HG03108 (cell line): ENCODE measurements around the gene EXOSC1.
"Not testable (repeated sequence)": the region's sequence is repeated elsewhere in the genome, so short reads cannot be mapped to it uniquely, and the experiment has no call there.

ENCODE experiments used
- ATAC-seq: cut with Tn5 transposase; IDR thresholded peaks from one replicate; pipeline ENCODE4 v1.9.1; 2021; ENCODE audit warnings: moderate library complexity; ENCODE audit not compliant: unreplicated experiment

The EXOSC1 gene

DNA sequence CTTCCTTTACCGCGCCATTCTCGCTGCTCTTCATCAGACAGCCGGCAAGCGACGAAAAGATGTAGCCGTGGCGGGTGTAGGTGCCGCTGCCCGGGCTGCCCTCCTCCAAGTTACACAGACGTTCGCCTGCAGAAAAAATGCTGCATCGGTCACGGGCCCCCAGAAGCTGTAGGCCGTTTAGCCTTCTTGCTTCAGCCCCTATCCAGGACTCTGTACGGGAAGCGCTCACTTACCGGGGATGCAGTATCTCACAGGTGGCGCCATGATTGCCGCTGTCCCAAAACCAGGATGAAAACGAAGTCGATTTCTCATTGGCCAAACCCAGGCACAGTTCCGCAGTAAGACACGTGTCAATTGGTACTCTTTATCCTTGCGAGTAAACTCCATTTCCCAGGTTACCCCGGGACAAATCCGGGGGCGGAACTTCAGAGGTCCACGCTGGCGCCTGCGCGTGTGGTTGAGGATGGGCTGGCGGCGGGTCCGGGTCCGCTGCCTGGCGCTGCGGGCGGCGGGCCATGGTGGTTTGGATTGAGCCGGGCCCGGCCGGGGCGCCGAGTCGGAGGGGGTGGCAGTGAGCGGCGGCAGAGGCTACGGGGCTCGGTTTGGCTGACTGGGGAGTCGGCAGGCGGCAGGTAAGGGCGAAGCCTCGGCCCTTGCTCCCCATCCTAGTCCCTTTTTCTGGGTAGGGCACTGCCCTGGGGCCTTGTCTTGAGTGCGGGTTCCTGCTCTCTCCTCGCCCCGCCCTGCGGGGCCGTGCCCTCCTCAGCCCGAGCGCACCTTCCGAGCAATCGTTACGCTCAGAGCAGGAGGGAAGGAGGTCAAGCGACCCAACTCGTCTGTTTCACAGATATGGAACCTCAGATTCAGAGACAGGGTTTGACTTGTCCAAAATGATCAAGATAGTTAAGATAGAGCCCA, at the start of gene EXOSC1, which contains the start of gene ZDHHC16:
Gene EXOSC1, minus strand, starts transcription at position 285 of the 918 bp plus-strand sequence. Its CDS starts 21 bp downstream, at position 264.
Gene ZDHHC16, plus strand, starts transcription at position 454 of the 918 bp plus-strand sequence. CDS start 5,501 bp downstream, outside the sequence.
- peak; percentile 98 for ATAC-seq

- no peak for ATAC-seq
Observed at GRCh38 chr10:97494863-97495506, 49.2 kb upstream of the EXOSC1 start.

DNA sequence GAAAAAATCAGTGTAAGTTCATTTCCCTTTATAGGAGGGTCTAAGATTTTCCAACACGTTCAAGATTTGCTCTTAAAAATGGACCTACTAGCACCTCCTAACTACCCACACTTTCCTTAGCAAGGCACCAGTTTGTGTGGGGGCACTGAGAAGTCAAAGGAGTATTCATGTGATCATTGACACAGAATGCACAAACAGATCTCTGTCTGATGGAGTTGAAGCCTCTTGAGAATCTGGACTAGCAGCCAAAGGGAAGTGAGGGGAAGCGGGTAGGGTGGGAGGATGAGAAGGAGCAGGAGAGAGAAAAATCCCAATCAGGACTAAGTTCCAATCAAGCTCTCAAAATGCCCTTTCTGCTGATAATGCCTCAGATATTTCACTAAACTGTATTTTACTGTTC, 48.3 kb upstream of the EXOSC1 start:
- ATAC-seq, result no peak

- ATAC-seq, result no peak
Observed at GRCh38 chr10:97490592-97490991, 44.8 kb upstream of the EXOSC1 start.

DNA sequence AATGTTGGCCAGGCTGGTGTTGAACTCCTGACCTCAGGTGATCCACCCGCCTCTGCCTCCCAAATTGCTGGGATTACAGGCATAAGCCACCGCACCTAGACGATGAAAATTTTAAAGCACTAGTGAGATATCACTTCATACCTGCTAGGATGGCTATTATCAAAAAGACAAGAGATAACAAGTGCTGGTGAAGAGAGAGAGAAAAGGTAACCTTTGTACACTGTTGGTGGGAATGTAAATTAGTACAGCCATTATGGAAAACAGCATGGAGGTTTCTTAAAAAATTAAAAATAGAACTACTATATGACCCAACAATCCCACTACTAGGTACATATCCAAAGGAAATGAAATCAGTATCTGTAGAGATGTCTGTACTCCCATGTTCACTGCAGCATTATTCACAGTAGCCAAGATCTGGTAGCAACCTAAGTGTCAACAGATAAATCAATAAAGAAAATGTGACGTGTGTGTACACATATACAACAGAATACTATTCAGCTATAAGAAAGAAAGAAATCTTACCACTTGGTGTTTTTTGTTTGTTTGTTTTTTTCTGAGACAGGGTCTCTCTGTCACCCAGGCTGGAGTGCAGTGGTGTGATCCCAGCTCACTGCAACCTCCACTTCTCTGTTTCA, 40.0 kb upstream of the EXOSC1 start:
- no peak for ATAC-seq

GRCh38 chr10:97483921-97484320, 38.1 kb upstream of the EXOSC1 start:
- no peak for ATAC-seq

GRCh38 chr10:97483506-97483905, 37.7 kb upstream of the EXOSC1 start:
- ATAC-seq, result no peak

DNA sequence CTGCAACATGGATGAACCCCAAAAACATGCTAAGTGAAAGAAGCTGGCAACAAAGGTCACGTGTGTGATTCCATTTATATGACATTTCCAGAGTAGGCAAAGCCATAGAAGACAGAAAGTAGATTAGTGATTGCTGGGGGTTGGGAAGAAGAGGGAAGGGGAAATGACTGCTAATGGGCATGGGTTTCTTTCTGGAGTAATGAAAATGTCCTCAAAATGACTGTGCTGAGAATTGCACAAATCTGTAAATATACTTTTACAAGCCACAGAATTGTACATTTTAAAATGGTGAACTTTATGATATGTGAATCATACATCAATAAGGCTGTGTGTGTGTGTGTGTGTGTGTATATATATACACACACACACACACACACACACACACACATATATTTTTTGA, 36.6 kb upstream of the EXOSC1 start:
- no peak for ATAC-seq

GRCh38 chr10:97481071-97481470, 35.3 kb upstream of the EXOSC1 start:
- no peak for ATAC-seq

- ATAC-seq, result no peak
Observed at GRCh38 chr10:97479939-97480338, 34.1 kb upstream of the EXOSC1 start.

GRCh38 chr10:97479410-97479809, 33.6 kb upstream of the EXOSC1 start:
- ATAC-seq, result not testable (repeated sequence)

DNA sequence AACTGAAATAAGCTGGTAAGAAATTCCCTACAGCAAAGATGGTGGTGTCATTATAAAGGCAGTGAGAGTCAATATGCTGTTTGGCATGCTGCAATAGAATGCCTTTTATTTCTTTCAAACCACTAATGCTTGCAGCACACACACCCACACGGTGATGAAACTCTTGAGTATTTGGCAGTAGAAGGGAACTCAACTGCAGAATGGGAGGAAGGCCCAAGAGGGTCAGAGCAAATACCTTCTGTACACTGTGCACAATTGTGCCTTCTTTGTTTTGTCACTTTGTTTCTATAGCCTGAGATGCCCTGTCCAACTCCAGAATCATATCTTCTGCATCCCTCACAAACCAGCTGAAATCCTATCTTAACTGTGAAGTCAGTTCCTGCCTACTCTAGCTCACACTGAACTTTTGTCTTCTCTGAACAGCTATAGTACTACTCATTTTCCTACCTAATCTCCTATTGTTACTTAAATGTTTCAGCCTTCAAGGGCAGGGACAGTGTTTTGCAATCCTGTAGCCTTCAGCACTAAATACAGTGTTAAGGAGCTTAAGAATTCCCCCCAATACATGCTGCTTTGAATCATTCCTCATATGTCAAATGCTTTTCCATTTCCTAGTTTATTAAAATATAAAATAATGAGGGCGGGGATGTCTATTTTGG, 30.3 kb upstream of the EXOSC1 start:
- ATAC-seq, result no peak

GRCh38 chr10:97474918-97475317, 29.1 kb upstream of the EXOSC1 start:
- ATAC-seq, result no peak

- not testable (repeated sequence) for ATAC-seq
Observed at GRCh38 chr10:97468781-97469180, 23.0 kb upstream of the EXOSC1 start.

GRCh38 chr10:97468162-97468561, 22.4 kb upstream of the EXOSC1 start:
- no peak for ATAC-seq

DNA sequence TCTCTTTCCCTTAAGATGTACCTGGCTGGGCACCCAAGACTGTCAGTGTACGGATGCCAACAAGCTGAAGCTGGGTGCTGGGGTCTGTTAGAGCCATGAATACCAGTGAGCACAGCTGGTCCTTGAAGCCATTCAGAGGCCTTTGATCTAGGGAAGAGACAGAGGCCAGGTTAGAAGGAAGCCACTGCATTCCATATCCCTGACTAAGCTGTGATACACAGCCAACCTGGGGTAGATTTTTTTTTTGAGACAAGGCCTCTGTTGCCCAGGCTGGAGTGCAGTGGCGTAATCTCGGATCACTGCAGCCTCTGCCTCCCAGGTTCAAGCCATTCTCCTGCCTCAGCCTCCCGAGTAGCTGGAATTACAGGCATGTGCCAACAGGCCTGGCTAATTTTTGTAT, 20.9 kb upstream of the EXOSC1 start:
- ATAC-seq, result no peak

GRCh38 chr10:97465982-97466381, 20.2 kb upstream of the EXOSC1 start:
- ATAC-seq, result no peak

DNA sequence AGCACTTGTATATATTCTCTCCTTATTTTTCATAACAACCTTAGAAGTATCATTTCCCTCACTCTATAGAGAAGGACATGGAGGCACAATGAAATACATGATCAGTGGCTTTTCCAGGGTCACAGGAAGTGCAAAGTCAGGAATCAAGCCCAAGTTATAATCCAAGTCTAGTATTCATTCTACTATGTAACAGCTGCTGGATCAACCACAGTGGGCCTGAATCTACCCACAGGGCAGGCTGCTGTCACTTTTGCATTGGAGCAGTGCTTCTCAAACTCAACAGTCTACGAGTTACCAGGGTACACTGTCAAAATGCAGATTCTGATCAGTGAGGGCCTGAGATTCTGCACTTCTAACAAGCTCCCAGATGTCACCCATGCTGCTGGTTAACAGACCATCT, 18.4 kb upstream of the EXOSC1 start:
- no peak for ATAC-seq

DNA sequence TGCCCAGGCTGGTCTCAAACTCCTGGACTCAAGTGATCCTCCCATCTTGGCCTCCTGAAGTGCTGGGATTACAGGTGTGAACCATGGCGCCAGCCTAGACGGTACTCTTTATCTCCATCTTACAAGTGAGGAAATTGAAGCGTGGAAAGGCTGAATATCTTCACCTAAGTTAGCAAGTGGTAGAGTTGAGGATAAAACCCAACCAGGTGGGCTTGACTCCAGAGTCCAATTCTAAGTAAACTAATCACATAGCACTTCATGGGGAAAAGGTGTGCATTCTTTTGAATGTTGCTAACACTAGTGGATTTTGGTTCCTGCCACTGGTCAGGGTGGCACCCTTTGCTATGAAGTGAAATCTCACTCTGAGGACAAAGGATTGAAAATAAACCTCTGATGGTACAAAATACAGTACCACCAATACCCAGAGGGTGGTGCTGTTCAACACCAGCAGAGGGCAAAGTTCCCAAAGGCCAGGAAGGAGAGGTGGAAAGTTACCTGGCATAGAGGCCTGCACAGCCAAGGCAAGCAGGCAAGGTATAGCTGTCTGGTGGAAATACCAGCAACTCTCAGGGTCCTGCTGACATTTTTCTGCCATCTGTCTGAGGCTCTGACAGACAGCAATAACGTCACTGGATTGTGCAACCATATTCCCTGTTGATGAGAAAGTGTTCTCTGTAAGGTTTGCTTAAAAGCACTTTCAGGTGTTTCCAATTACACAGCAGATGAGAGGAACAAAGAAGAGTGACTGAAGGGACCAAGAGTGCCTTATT, 17.7 kb upstream of the EXOSC1 start:
- ATAC-seq, result no peak

GRCh38 chr10:97462309-97462708, 16.5 kb upstream of the EXOSC1 start:
- ATAC-seq, result no peak
